Neural cell (in vitro differentiated cells): ENCODE data around the gene C17orf50.

ENCODE experiments used
- CTCF ChIP-seq: fragments of 450-650 bp; IDR thresholded peaks from 2 replicates; pipeline ENCODE4 v1.5.1; 2014; ENCODE audit warnings: antibody characterized with exemption, mild to moderate bottlenecking, moderate library complexity; ENCODE audit not compliant: poor library complexity, severe bottlenecking
- EZH2 ChIP-seq: fragments of 200-600, 300-800 bp; shearing (Covaris generic), sonication (generic); IDR thresholded peaks from 2 replicates; pipeline ENCODE4 v1.6.1; 2014; ENCODE audit warnings: antibody characterized with exemption, low read length, borderline replicate concordance, mild to moderate bottlenecking; ENCODE audit not compliant: insufficient read depth, poor library complexity, severe bottlenecking
- POLR2AphosphoS5 ChIP-seq: IDR thresholded peaks from 2 replicates; pipeline ENCODE4 v1.6.1; 2012
- TAF1 ChIP-seq: IDR thresholded peaks from 2 replicates; pipeline ENCODE4 v1.6.1; 2012; ENCODE audit warnings: low read depth

GRCh38 chr17:35797918-35798317 lies 37.2 kb downstream of the C17orf50 start:
- TF ChIP-seq CTCF (no peak), POLR2AphosphoS5 (no peak), TAF1 (no peak), EZH2 (no peak)
